ENCODE data around the gene RNF141.

Gene RNF141

GRCh38 chr11:10561043-10561818, 20.2 kb upstream of the RNF141 start:
- no peak for DNase-seq

DNA sequence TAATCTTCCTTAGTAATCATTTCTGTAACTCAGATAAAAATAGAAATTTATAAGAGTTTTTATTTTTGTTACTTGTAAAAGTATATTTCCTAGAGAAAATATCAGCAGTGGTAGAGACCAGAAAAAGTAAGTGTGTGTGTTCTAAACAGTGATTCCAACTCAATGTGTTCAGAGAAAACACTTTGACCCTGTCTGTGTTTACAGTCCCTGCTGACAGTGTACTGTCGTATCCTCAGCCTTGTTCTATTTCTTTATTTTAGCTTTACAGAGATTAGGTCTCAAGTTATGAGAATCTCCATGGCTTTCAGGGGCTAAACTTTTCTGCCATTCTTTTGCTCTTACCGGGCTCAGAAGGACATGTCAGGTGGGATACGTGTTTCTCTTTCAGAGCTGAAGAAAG, 17.3 kb upstream of the RNF141 start:
- no peak for DNase-seq

GRCh38 chr11:10556590-10556989, 15.6 kb upstream of the RNF141 start:
- no peak for DNase-seq

DNA sequence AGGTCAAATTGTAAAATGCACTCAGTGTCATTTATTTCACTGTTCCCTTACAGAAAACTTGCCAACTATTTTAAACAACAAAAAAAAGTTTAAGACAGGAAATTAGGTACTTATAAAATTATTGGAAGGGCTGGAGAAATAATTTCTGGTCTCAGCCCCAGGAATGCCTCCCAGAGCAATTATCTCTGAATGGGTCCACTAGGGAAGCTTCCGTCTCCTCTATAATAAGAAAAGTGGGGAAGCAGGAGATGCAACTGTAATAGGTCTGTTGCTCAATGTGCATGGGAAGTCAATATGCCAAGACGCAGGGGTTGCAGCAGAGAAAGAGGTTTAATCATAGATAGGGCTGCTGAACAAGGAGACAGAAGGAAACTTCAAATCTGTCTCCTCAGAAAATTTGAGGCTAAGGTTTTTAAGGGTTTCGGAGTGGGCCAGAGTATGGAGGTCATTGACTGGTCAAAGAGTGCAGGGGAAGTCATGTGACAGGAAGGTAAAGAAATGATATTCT, 10.9 kb upstream of the RNF141 start:
- no peak for DNase-seq

GRCh38 chr11:10551290-10551592, 10.3 kb upstream of the RNF141 start:
- no peak for DNase-seq

GRCh38 chr11:10550503-10551289, 9.7 kb upstream of the RNF141 start:
- no peak for DNase-seq

GRCh38 chr11:10544491-10545465, 3.8 kb upstream of the RNF141 start:
- DNase-seq, result peak in 1 of 2 experiments; percentile 3

DNA sequence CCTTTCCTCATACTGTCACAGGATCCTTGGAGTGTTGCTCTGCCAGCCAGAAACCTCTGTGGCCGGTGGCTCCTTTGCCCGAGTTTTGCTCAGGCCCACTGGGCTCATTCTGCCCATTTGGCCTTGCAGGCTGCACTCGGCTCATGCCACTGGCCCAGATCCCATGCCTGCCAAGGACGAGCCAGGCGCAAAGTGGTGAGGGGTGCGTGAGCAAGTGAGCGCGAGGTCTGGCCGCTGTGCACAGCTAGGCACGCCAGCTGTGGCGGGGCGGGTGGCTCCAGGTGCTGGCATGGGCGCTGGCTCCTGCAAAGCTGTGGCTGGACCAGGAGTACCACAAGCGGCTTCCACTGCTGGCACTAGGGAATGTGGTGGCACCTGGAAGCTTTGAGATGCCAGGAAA, 2.8 kb upstream of the RNF141 start:
- no peak for DNase-seq

DNA sequence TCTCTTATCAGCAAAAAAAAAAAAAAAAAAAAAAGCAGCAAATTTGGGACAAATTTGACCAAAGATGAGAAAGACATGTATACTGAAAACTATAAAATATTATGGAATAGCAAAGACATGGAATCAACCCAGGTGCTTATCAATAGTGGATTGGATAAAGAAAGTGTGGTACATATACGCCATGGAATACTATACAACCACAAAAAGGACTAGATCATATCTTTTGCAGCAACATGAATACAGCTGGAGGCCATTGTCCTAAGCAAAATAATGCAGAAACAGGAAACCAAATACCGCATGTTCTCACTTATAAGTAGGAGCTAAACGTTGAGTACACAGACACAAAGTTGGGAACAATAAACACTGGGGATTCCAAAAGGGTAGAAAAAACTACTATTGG, 1.8 kb upstream of the RNF141 start:
- no peak for DNase-seq

DNA sequence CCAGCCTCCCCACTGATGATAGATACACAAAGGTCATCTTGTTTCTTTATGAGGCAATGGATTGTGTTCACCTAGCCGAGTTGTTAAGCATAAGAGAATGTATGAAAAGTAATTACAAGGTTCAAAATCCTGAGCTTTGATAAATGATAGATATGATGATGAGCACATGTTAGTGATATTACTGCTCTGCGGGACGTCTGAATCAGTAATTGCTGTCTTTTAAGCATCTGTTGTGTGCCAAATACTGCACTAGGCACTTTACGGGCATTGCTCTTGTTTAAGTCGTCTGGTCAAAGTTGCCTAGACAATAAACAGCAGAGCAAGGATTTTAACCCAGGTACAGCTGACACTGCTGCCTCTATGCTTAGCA, 559 bp upstream of the RNF141 start:
- no peak for DNase-seq

GRCh38 chr11:10540546-10540914, 457 bp downstream of the RNF141 start:
- no peak for DNase-seq

- DNase-seq, result no peak
Measured at GRCh38 chr11:10539339-10539738, 1.6 kb downstream of the RNF141 start.

DNA sequence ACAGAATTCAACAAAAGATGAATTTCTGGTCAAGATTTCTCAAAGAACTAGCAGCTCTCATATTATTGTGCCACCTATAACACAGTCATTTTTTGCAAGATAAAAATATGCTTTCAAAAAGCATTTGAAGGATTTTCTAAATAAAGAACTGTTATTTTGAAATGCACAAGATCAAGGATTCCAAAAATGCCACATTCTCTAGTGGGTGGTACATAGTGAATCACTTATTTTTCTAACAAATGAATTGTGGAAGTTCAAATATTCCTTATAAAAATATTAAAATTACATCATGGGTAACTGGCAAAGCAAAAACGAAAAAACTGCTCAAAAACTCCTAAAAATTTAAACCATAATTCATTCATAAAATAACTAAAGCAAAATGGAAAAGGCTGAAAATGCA, 2.1 kb downstream of the RNF141 start:
- no peak for DNase-seq

GRCh38 chr11:10537600-10537999, 3.4 kb downstream of the RNF141 start:
- no peak for DNase-seq

- DNase-seq, result no peak
Measured at GRCh38 chr11:10534316-10534715, 6.7 kb downstream of the RNF141 start.

DNA sequence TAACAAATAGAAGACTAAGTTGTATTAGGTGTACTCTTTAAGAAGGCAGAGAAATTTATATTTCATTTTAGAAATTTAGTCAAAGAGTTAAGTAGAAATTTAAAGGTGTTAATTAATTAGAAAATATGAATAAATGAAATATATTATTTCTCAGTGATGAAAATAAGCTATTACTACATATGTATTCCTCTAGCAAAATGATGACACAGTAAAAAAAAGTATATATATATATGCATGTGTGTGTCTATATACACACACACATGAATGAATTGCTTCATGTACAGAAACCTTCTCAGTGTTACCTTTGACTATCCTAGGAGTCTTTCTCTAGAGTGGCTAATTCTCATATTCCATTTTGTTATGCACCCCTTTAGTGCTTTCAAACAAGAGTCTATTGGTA, 7.7 kb downstream of the RNF141 start:
- no peak for DNase-seq

DNA sequence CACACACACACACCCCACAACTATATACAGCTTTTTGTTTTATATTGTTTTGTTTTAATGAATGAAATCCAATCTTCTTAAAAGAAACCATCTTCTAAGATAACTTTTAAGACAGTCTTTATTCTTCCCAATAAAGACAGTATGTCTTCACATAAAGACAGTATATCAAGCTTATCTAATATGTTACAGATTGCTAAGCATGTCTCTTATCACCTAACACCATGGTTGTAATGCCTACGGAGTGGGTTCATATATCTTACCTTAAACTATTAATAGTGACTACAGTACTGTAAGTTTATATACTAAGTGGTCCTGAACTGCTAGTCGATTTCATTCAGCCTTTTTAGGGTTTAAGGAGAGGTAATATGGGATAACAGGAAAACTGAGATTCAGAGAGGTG, 8.5 kb downstream of the RNF141 start:
- DNase-seq, result no peak

DNA sequence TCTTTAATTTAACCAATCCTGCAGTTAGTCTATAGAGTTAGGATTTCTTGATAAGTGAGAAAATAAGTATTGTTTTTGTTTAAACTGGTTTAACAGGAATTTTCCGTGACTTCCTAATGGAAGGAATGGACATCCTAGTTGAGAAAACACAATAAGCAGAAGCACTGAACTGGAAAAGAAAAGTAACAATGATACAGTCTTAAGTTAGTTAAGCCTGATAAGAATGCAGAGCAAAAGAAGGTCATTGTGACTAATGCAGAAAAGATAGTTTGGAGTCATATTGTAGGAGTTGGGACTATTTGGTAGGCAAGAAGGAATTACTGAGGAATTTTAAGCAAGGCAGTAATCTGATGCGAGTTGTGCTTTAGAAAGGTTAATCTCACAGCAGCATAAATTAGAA, 11.7 kb downstream of the RNF141 start:
- DNase-seq, result no peak

DNA sequence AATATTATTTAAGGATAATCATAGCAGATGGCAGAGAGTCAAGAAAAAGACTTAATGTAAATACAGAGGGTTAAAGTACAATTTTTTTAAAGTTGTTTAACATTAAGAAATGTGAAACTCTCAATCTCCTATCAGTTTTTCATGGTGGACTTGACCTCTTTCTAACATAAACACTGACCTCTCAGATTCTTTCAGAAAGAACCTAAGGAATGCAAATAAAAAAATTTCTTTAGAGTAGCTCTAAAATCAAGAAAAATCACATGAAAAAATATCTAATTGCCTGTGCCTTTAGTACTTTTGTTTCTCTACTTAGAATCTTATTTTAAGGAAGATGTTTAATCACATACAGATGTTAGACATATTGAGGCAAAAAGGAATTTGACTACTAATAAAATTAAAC, 12.9 kb downstream of the RNF141 start:
- no peak for DNase-seq

DNA sequence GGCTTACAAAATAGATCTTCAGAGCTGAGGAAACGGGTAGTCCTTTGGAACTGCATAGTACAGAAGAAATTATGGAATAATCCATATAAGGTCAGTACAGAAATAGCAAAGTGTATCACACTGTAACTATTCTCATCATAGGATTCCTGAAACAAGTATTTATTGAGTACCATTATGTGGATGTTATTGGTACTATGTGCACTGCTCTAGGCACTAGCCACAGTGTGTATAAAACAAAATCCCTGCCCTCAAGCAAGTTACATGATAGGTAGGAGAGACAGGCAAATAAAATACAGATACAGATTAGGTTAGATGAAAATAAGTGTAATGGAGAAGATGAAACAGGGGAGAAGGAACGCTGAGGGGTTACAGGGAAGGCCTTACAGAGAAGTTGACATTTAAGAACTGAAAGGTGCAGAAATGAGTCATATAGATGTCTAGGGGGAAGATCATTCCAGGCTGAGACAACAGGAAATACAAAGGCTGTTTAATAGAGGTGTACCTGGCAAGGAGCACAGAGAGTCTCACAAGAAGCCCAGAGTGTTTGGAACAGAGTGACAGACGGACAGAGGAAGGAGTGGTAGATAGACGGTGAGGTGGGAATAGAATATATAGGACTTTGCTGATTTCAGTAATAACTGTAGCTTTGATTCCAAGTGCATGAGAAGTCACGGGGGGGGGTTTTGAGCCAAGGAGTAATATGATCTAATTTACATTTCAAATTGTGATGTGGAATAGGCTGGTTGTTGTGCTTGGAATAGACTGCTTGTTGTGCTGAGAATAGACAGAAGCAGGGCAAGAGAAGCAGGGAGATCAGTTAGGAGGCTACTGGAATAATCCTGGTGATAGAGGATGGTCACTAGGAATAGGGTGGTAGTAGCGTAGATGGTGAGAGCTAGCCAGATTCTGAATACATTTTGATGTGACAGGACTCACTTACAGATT, 13.7 kb downstream of the RNF141 start:
- DNase-seq, result no peak

DNA sequence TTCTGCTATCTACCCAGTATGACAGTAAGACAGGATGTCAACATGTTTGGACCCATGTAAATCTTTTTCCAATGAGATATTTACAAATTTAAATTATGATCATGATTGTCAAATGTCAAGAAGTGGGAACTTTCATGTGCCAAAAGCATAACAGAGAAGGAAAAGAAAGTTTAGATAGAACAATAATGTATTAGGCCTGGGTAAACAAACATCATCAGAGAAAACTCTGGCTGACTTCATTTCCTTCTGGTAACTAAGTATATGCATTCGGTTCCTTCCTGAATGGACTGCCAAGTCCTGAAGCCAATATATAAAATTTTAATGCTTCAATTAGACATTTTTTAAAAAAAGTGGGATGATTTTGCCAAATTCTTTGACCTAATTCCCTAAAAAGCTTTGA, 16.5 kb downstream of the RNF141 start:
- DNase-seq, result no peak

DNA sequence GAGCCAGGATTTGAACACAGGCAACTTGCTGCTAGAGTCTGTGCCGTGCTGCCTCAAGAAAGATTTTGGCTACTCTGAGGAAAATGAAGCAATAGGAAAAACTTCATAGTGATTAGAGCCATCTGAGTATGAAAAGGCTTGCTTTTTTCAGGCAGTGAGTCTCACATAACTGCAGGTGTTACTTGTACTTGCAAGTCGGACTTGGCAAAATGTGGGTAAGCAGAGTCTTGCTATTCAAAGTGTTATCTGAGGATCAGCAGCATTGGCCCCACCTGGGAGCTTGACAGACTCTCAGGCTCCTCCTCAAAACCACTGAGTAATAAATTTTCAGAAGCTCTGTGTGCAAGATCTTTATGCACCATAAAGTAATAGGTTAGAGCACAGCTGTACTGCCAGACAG, 18.1 kb downstream of the RNF141 start:
- no peak for DNase-seq

All from SHP77 (cell line).